CD4-positive, alpha-beta memory T cell (primary cell): Measurements from ENCODE around the gene SMURF1. TPM values are rescaled to one million over a fixed set of nuclear protein-coding genes. Genes with fewer than 3 reads are reported as not detected.

Experiments
- CTCF ChIA-PET: fragments of 350-600 bp; sonication (Branson Sonifier 250); formaldehyde crosslinking; loops from one replicate; lab custom pipeline; 2021; ENCODE audit warnings: inconsistent platforms; ENCODE audit not compliant: partially characterized antibody; lab: Charles Lee
- POLR2A ChIA-PET: fragments of 350-600 bp; sonication (Branson Sonifier 250); formaldehyde crosslinking; loops from one replicate; lab custom pipeline; 2021; ENCODE audit not compliant: partially characterized antibody; lab: Charles Lee
- DNase-seq, 5 donors: peaks; one replicate each; pipeline versions ENCODE4 v3.0.0 to v3.0.0-alpha.2; 2020 to 2022; ENCODE audit warnings: mixed read lengths in 1 of 5
- H3K27ac ChIP-seq: one replicate; pipeline ENCODE4 v1.7.0; 2013; ENCODE audit warnings: low read depth, low read length
- H3K27me3 ChIP-seq: 2 replicates; pipeline ENCODE4 v1.7.0; 2013; ENCODE audit warnings: mild to moderate bottlenecking, low read length, moderate library complexity; ENCODE audit not compliant: insufficient read depth
- H3K36me3 ChIP-seq: 2 replicates; pipeline ENCODE4 v1.7.0; 2013; ENCODE audit warnings: mild to moderate bottlenecking, low read length, moderate library complexity; ENCODE audit not compliant: insufficient read depth
- H3K4me1 ChIP-seq: 2 replicates; pipeline ENCODE4 v1.7.0; 2013; ENCODE audit warnings: mild to moderate bottlenecking, low read length, moderate library complexity; ENCODE audit not compliant: insufficient read depth
- H3K4me3 ChIP-seq, 2 donors: one replicate each; pipeline ENCODE4 v1.7.0; 2013; ENCODE audit warnings: low read length in 2 of 2, mild to moderate bottlenecking in 1 of 2
- H3K9me3 ChIP-seq, 2 donors: one replicate each; pipeline ENCODE4 v1.7.0; 2013; ENCODE audit warnings: low read length in 2 of 2, control low read depth in 1 of 2; ENCODE audit not compliant: control insufficient read depth in 1 of 2
- H3K27ac Mint-ChIP-seq, 7 donors: one replicate each; pipeline ENCODE4 v1.8.0; 2020 to 2021; ENCODE audit warnings: mixed read lengths in 7 of 7, mild to moderate bottlenecking in 6 of 7, inconsistent platforms in 3 of 7, moderate library complexity in 3 of 7
- H3K27me3 Mint-ChIP-seq, 2 donors: one replicate each; pipeline ENCODE4 v1.8.0; 2020 to 2021; ENCODE audit warnings: mixed read lengths in 2 of 2
- H3K36me3 Mint-ChIP-seq, 2 donors: one replicate each; pipeline ENCODE4 v1.8.0; 2020 to 2021; ENCODE audit warnings: mixed read lengths in 2 of 2, inconsistent platforms in 1 of 2, mild to moderate bottlenecking in 1 of 2
- H3K4me1 Mint-ChIP-seq, 4 donors: one replicate each; pipeline ENCODE4 v1.8.0; 2020 to 2021; ENCODE audit warnings: mixed read lengths in 4 of 4, mild to moderate bottlenecking in 1 of 4
- H3K4me3 Mint-ChIP-seq, 8 donors: one replicate each; pipeline ENCODE4 v1.8.0; 2020 to 2021; ENCODE audit warnings: mixed read lengths in 8 of 8, mild to moderate bottlenecking in 7 of 8, moderate library complexity in 6 of 8, inconsistent platforms in 3 of 8
- H3K9me3 Mint-ChIP-seq, 8 donors: one replicate each; pipeline ENCODE4 v1.8.0; 2020 to 2021; ENCODE audit warnings: mixed read lengths in 8 of 8, mild to moderate bottlenecking in 5 of 8, inconsistent platforms in 3 of 8, moderate library complexity in 1 of 8
- intact Hi-C: fragments of 100-400 bp; cut with micrococcal nuclease; formaldehyde crosslinking; loops from one replicate; pipeline ENCODE4 v1.15.1; 2023
- polyA plus RNA-seq, 2 donors: library from polyadenylated mRNA; unstranded; fragments of 300-500 nt; fragmentation: Illumina TruSeq; gene quantifications; one replicate each; pipeline ENCODE4 v1.2.3, GENCODE V29; 2021
- total RNA-seq, 2 experiments: library from RNA; stranded (reverse); gene quantifications; one replicate each; pipeline ENCODE4 v1.2.3, GENCODE V29; 2021

SMURF1 gene
- total and polyA plus RNA-seq, 4 experiments from 2014 or later: 0.88 to 23.2 (median 12.9) TPM

GRCh38 chr7:99141841-99142726, 1.8 kb downstream of the SMURF1 start:
- H3K4me3 ChIP-seq: peak overlapping the region; percentile 24 to 49

GRCh38 chr7:99141334-99141733, 2.6 kb downstream of the SMURF1 start:
- no peaks in the 10 kb centered on the region for H3K27me3 ChIP-seq
- no peaks in the 10 kb centered on the region for H3K36me3 ChIP-seq
- CTCF ChIA-PET: no interaction called here
- H3K27ac Mint-ChIP-seq: peak overlapping the region; percentile 74 to 99 (median 96)
- POLR2A ChIA-PET: interaction anchor here (1.5 kb wide), 1 partner anchor 475 kb away, joined by 4 read pairs; the partner anchor contains the start of gene ZSCAN25
- H3K27ac ChIP-seq: peak overlapping the region; percentile 80
- H3K9me3 Mint-ChIP-seq: no peaks in the 10 kb centered on the region
- no peaks in the 10 kb centered on the region for H3K27me3 Mint-ChIP-seq
- peak overlapping the region; percentile 88 to 99 (median 93) for H3K4me3 Mint-ChIP-seq
- intact Hi-C loops: loop anchor here (5.0 kb wide), 2 partner anchors 186 to 236 kb away; partner anchors contain the start of gene ARPC1A
- no peaks in the 10 kb centered on the region for H3K9me3 ChIP-seq
- peaks cover 0 to 13% of the 10 kb centered on the region in 2 donors for H3K36me3 Mint-ChIP-seq
- H3K4me1 Mint-ChIP-seq: peaks cover 34 to 67% (median 48%) of the 10 kb centered on the region in 4 donors
- peak overlapping the region in 1 of 2 donors; percentile 49 for H3K4me3 ChIP-seq
- H3K4me1 ChIP-seq: peaks cover 26% of the 10 kb centered on the region
- DNase-seq: peak in 4 of 5 donors; percentile 10 to 36 (median 26)

More at GRCh38 chr7:99141841-99142726, 1.8 kb downstream of the SMURF1 start:
- no peaks in the 10 kb centered on the region for H3K9me3 ChIP-seq
- Mint-ChIP-seq H3K27me3 (no peaks in the 10 kb centered on the region), H3K9me3 (no peaks in the 10 kb centered on the region), H3K4me3 (peak overlapping the region; percentile 88 to 99 (median 93)), H3K4me1 (peaks cover 34 to 67% (median 48%) of the 10 kb centered on the region in 4 donors), H3K36me3 (peaks cover 0 to 13% of the 10 kb centered on the region in 2 donors), H3K27ac (peak overlapping the region; percentile 94 to 99 (median 97))
- intact Hi-C loops: loop anchor here (5.0 kb wide), 2 partner anchors 185 to 235 kb away; partner anchors contain the start of gene ARPC1A
- H3K27ac ChIP-seq: peak overlapping the region; percentile 80
- POLR2A ChIA-PET: interaction anchor here (0.6 to 1.5 kb wide), 9 partner anchors 11 to 1876 kb away, joined by 3 to 5 read pairs (median 3); partner anchors contain the start of gene ZSCAN25
- H3K27me3 ChIP-seq: no peaks in the 10 kb centered on the region
- H3K4me1 ChIP-seq: peaks cover 25% of the 10 kb centered on the region
- CTCF ChIA-PET: no interaction called here
- no peaks in the 10 kb centered on the region for H3K36me3 ChIP-seq
- peak; percentile 66 to 74 (median 69) for DNase-seq

GRCh38 chr7:99140813-99141212, 3.1 kb downstream of the SMURF1 start:
- Mint-ChIP-seq H3K36me3 (peaks cover 0 to 13% of the 10 kb centered on the region in 2 donors), H3K27me3 (no peaks in the 10 kb centered on the region), H3K4me1 (peaks cover 34 to 67% (median 47%) of the 10 kb centered on the region in 4 donors), H3K27ac (peak overlapping the region; percentile 74 to 99 (median 96)), H3K4me3 (peak overlapping the region; percentile 88 to 99 (median 93)), H3K9me3 (no peaks in the 10 kb centered on the region)
- Histone ChIP-seq H3K4me1 (peaks cover 30% of the 10 kb centered on the region), H3K9me3 (no peaks in the 10 kb centered on the region), H3K4me3 (no peak overlapping the region), H3K36me3 (no peaks in the 10 kb centered on the region), H3K27ac (peak overlapping the region; percentile 80), H3K27me3 (no peaks in the 10 kb centered on the region)
- DNase-seq: no peak
- intact Hi-C loops: loop anchor here (5.0 kb wide), 2 partner anchors 186 to 236 kb away; partner anchors contain the start of gene ARPC1A
- ChIA-PET POLR2A (interaction anchor here (1.5 kb wide), 1 partner anchor 476 kb away, joined by 4 read pairs; the partner anchor contains the start of gene ZSCAN25), CTCF (no interaction called here)

GRCh38 chr7:99139036-99139435, 4.9 kb downstream of the SMURF1 start:
- peak overlapping the region in 4 of 7 donors; percentile 3 to 43 (median 23) for H3K27ac Mint-ChIP-seq
- intact Hi-C loops: no loop called here

GRCh38 chr7:99137411-99138180, 6.3 kb downstream of the SMURF1 start:
- no peak overlapping the region for H3K27ac Mint-ChIP-seq
- no peaks in the 10 kb centered on the region for H3K9me3 ChIP-seq
- no peak for DNase-seq
- peaks cover 0 to 8% of the 10 kb centered on the region in 2 donors for H3K36me3 Mint-ChIP-seq
- peak overlapping the region in 1 of 8 donors; percentile 14 for H3K4me3 Mint-ChIP-seq
- H3K27me3 ChIP-seq: no peaks in the 10 kb centered on the region
- intact Hi-C loops: no loop called here
- H3K27ac ChIP-seq: no peak overlapping the region
- H3K9me3 Mint-ChIP-seq: no peaks in the 10 kb centered on the region
- H3K4me3 ChIP-seq: no peak overlapping the region
- ChIA-PET POLR2A (no interaction called here), CTCF (interaction anchor here (0.7 kb wide), 1 partner anchor 97 kb away, joined by 3 read pairs; no protein-coding TSS in a partner anchor)
- peaks cover 48 to 68% (median 59%) of the 10 kb centered on the region in 4 donors for H3K4me1 Mint-ChIP-seq
- H3K4me1 ChIP-seq: peaks cover 34% of the 10 kb centered on the region
- no peaks in the 10 kb centered on the region for H3K36me3 ChIP-seq
- H3K27me3 Mint-ChIP-seq: no peaks in the 10 kb centered on the region

More at GRCh38 chr7:99139036-99139435, 4.9 kb downstream of the SMURF1 start:
- Histone ChIP-seq H3K9me3 (no peaks in the 10 kb centered on the region), H3K4me1 (peaks cover 24% of the 10 kb centered on the region), H3K4me3 (no peak overlapping the region), H3K27me3 (no peaks in the 10 kb centered on the region), H3K36me3 (no peaks in the 10 kb centered on the region), H3K27ac (no peak overlapping the region)
- no peaks in the 10 kb centered on the region for H3K27me3 Mint-ChIP-seq
- no peak for DNase-seq
- peak overlapping the region in 1 of 8 donors; percentile 6 for H3K4me3 Mint-ChIP-seq
- peaks cover 0 to 10% of the 10 kb centered on the region in 2 donors for H3K36me3 Mint-ChIP-seq
- H3K9me3 Mint-ChIP-seq: no peaks in the 10 kb centered on the region
- ChIA-PET CTCF (no interaction called here), POLR2A (no interaction called here)
- H3K4me1 Mint-ChIP-seq: peaks cover 39 to 66% (median 47%) of the 10 kb centered on the region in 4 donors

GRCh38 chr7:99135938-99136337, 8.0 kb downstream of the SMURF1 start:
- no peaks in the 10 kb centered on the region for H3K27me3 ChIP-seq
- ChIA-PET CTCF (no interaction called here), POLR2A (no interaction called here)
- H3K4me3 ChIP-seq: no peak overlapping the region
- no peaks in the 10 kb centered on the region for H3K36me3 ChIP-seq
- H3K9me3 ChIP-seq: no peaks in the 10 kb centered on the region
- Mint-ChIP-seq H3K4me1 (peaks cover 48 to 69% (median 58%) of the 10 kb centered on the region in 4 donors), H3K9me3 (no peaks in the 10 kb centered on the region), H3K4me3 (no peak overlapping the region), H3K36me3 (no peaks in the 10 kb centered on the region), H3K27ac (peak overlapping the region in 1 of 7 donors; percentile 29), H3K27me3 (no peaks in the 10 kb centered on the region)
- H3K27ac ChIP-seq: no peak overlapping the region
- no peak for DNase-seq
- H3K4me1 ChIP-seq: peaks cover 27% of the 10 kb centered on the region
- intact Hi-C loops: no loop called here
